Activated CD8-positive, alpha-beta memory T cell treated with anti-CD3 and anti-CD28 coated beads for 36 hours (primary cell): Measurements from ENCODE around the gene C20orf96. TPM values are rescaled to one million over a fixed set of nuclear protein-coding genes. Genes with fewer than 3 reads are reported as not detected.

Experiments used
- CTCF ChIA-PET: fragments of 350-600 bp; sonication (Branson Sonifier 250); formaldehyde crosslinking; loops from one replicate; lab custom pipeline; 2021; ENCODE audit warnings: antibody characterized with exemption; lab: Charles Lee
- POLR2A ChIA-PET: fragments of 350-600 bp; sonication (Branson Sonifier 250); formaldehyde crosslinking; loops from one replicate; lab custom pipeline; 2021; ENCODE audit warnings: antibody characterized with exemption; lab: Charles Lee
- total RNA-seq, 2 experiments: library from RNA; stranded (reverse); gene quantifications; one replicate each; pipeline ENCODE4 v1.2.3, GENCODE V29; 2021

C20orf96 gene
- total RNA-seq, 2 experiments from 2014 or later = 4.9 to 5.6 TPM

DNA sequence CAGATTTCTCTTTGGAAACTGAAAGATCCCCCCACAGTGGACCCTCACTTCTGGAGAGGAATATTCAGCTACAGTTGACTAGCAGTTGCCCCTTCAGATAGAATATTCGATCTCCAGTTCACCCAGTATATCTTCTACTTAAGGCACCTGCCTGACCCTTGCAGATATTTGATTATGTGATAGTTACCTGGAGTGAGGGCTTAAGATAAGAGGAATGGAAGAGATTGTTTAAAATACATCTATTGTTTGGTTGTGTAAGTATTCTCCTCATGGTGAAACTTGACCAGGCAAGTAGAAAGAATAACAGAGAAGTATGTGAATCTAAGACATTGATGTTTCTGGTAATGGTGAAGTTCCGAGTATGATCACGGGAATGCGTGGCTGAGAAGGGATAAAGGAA lies 5.3 kb upstream of the C20orf96 start:
- ChIA-PET CTCF (no interaction called here), POLR2A (interaction anchor here (0.6 to 2.9 kb wide), 2 partner anchors 28 to 84 kb away, joined by 5 to 19 read pairs; partner anchors contain the start of gene SOX12)

DNA sequence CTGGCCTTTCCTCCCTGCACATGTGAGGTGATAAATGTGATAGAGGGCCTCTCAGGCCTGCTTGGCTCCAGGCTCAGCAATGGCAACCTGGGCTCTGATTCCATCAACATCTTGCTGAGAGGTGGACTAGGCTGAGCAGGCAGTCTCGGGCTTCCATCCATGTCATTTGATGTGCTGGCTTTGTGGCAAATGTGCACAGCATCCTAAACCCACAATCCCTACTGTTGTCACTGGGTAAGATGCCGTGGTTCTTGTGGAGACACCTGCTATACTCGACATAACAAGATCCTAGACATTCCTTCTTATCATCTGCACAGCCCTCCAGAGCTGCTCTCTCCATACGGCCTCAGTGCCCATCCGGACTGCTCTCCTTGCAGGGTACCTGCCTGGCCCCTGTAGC lies 4.1 kb upstream of the C20orf96 start:
- POLR2A ChIA-PET = interaction anchor here (0.6 kb wide), 1 partner anchor 31 kb away, joined by 3 read pairs; the partner anchor contains the start of gene SOX12

DNA sequence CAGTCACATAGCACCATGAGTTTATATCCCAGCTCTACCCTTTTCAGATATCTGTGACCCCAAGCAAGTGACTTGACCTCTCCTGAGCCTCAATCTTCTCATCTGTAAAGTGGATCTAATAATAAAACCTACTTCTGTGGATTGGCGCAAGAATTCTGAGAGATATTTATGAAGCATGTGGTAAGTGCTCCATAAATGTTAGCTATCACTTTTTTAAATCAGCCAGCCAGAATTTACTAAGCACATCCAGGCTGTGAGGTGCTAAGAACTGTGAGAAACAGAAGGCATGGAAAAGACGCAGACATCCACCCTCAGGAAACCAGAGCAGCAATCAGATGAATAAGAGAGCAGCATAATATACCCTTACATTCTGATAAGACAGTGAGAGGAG lies 862 bp downstream of the C20orf96 start:
- ChIA-PET CTCF (interaction anchor here (0.7 kb wide), 1 partner anchor 23 kb away, joined by 3 read pairs; no protein-coding TSS in a partner anchor), POLR2A (interaction anchor here (0.5 kb wide), 1 partner anchor 170 kb away, joined by 3 read pairs; no protein-coding TSS in a partner anchor)

More for the DNA sequence above, 4.1 kb upstream of the C20orf96 start:
- CTCF ChIA-PET = interaction anchor here (0.6 to 1.1 kb wide), 2 partner anchors 35 to 158 kb away, joined by 3 read pairs; no protein-coding TSS in a partner anchor

DNA sequence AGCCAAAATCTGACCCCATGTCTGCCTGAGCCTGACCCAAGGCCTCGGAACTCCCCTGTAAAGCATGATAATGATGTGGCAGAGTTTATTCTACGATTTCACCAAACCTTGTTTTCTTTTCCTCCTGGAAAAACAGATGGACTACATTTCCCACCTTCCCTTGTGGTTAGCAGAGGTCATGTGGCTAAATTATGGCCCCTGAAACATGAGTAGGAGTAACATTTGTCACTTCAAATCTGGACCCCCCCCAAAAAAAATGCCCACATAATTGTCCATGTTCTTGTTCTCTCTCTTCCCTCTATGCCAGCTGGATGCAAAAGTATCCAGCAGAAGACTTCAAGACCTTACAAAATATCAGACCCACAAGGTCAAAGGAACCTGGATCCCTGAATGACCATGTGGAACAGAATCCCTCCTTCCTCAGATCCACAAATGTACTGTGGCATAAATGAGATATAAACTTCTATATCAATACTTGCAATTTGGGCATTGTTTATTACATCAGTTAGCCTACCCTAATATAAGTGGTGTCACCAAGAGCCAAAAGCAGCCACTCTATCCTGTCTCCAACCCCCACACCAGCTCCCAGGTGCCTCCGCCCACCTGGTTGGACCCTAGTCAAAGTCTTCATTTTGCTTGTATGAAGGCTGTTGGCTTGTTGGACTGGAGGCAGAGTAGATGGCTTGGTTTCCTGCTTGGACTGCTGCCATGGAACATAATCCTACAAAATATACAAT lies 1.4 kb downstream of the C20orf96 start:
- ChIA-PET POLR2A (interaction anchor here (0.5 kb wide), 1 partner anchor 171 kb away, joined by 3 read pairs; no protein-coding TSS in a partner anchor), CTCF (interaction anchor here (0.7 kb wide), 1 partner anchor 22 kb away, joined by 3 read pairs; no protein-coding TSS in a partner anchor)

DNA sequence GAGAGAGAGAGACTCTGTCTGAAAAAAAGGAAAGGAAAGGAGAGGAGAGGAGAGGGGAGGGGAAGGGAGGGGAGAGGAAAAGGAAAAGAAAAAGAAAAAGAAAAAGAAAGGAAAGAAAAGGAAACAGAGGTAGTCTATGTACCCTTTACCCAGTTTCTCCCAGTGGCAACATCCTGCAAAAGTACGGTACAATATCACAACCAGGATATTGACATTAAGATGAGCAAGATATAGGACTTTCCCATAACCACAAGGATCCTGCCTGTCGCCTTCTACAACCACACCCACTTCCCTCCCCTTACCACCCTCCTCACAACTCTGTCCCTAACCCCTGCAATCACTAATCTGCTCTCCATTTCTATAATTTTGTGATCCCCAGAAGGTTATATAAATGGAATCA lies 4.0 kb downstream of the C20orf96 start:
- ChIA-PET POLR2A (no interaction called here), CTCF (no interaction called here)

DNA sequence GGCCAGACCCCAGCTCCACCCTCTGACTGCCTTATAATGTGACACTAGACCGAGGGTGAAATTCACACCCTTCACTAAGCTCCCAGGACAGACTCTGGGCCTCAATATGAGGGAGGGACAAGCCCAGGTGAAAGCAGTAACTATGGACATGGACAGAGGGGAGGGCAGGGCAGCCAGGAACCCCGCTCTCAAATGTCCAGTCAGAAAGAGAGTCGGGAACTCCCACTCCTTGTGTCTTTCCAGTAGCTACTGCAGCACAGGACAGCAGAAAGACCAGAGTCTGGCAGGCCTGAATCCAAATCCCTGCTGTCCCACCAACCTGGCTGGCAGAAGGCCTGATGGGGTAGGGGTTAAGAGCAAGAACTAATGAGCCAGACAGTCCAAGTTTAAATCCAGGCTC lies 6.4 kb downstream of the C20orf96 start:
- ChIA-PET POLR2A (no interaction called here), CTCF (no interaction called here)

DNA sequence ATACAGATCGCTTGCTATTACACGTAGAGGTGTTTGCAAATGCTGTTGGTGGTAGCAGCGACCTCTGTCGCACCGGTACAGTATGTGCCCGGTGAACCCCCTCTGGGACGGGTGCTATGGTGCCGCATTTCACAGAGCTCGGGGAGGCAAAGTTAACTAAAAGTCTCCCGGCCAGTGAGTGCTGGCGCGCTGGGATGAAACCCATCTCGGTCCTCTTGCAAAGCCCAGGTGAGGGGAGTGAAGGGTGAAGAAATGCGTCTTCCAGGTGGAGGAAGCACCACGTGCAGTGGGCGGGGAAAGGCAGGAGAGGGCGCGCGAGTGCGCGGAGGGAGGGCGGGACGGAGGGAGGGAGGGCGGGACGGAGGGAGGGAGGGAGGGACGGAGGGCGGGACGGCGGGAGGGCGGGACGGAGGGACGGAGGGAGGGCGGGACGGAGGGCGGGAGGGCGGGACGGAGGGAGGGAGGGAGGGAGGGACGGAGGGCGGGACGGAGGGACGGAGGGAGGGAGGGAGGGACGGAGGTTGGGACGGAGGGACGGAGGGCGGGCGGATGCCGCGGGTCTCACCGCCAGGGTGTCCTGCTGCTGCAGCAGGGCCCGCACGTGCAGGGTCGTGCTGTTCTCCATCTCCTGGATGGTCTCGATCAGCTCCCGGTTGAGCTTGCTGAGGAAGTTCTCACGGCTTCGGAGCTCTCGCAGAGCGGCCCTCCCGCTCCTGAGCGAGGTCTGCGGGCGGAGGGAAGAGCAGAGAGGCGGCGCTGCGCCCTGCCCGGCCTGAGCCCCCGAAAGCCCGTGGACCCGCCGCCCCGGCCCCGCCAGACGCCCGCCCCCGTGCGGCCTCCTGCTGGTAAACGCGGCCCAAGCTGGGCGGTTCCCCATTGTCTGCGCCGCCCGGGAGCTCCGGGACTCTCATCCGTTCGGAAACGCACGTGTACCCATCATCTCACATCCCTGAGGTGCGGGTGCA lies 11.7 kb downstream of the C20orf96 start:
- POLR2A ChIA-PET = no interaction called here
- CTCF ChIA-PET = interaction anchor here (1.4 to 1.6 kb wide), 2 partner anchors 12 to 21 kb away, joined by 3 to 8 read pairs; no protein-coding TSS in a partner anchor

DNA sequence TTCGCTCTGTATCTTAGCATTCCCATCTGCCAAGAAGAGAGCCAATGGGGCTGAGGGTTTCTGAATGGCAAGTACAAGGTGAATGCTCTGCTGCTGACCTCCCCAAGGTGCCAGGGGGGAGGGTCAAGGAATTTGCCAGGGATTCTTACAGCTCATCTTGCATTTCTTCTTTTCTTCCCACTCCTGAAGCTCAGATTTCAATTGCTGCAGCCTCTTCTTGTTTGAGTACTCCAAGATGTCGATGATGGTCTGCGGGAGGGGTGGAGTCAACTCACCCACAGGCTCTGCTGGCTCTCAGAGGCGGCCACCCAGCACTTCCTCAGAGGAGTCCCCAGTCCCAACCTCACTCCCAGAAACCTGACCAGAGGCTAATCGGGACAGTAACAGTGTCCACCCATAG lies 12.4 kb downstream of the C20orf96 start:
- CTCF ChIA-PET = interaction anchor here (1.6 kb wide), 1 partner anchor 11 kb away, joined by 8 read pairs; no protein-coding TSS in a partner anchor
- POLR2A ChIA-PET = no interaction called here

DNA sequence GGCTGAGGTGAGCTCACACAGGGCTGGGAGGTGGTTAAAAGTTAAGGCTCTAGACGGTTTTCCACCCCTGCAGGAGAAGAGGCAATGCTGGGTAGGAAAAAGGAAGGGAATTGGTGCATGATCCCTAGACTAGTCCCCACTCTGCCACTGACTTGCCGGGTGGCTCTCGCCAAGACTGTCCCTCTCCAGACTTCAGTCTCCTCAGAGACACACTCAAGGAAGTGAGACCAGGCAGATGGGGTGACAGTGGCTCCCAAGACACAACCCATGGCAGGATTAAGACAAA lies 13.1 kb downstream of the C20orf96 start:
- CTCF ChIA-PET = interaction anchor here (1.6 kb wide), 1 partner anchor 10 kb away, joined by 8 read pairs; no protein-coding TSS in a partner anchor
- POLR2A ChIA-PET = no interaction called here

DNA sequence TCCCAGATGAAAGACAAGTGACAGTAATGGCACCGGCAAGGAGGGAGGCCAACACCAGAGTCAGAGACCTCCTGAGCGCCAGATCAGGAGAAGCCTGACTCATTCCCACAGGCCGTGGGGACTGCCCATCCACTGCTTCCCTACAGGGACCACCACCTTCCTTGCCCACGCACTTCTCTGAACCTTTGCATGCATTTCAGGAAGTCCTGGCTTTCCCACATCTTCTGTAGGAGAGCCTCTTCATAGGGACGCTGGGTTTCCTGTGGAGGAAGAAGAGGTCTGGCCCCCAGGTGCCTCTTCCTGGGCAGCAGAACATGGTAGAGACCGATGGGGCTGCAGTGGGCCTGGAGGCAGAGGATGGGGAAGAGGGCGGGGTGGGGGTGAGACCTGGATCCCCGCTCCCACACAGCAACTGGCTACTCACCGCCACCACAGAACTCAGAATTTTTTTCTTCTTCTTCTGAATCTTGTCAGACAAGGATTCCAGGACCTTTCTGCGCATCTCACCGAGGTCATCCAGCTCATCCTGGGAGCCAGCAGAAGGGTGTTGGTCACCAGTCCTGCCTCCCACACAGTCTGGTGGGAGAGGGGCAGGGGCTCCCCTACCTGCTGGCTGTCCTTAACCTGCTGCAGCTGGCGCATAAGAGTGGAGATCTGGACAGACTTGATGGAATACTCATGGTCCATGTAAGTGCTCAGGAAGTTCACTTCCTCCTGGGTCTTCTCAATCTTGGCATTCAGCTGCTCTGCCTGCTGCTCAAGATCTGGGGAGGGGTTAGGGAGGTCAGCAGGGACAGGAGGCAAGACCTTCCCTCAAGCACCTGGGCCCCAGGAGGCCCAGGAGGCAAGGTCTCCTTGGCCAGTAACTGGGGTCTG lies 13.7 kb downstream of the C20orf96 start:
- CTCF ChIA-PET = no interaction called here
- POLR2A ChIA-PET = no interaction called here

DNA sequence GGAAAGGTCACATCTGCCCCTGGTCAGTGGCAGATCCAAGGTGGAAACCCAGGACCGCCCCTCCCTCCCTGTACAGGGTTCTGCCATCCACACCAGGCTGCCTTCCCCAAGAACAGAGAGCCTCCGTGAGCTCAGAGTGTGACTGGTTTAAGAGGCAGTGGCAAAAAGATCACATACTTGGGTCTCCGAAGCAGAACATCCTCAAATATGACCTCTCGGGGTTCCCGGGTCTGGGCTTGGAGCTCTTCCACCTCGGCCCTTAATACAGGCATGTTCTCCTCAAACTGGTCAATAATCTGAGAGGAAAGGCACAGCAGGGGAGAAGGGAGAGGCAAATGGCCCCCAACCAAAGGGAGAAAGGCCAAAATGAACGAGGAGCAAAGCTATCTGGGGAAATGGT lies 14.8 kb downstream of the C20orf96 start:
- POLR2A ChIA-PET = no interaction called here
- CTCF ChIA-PET = no interaction called here

DNA sequence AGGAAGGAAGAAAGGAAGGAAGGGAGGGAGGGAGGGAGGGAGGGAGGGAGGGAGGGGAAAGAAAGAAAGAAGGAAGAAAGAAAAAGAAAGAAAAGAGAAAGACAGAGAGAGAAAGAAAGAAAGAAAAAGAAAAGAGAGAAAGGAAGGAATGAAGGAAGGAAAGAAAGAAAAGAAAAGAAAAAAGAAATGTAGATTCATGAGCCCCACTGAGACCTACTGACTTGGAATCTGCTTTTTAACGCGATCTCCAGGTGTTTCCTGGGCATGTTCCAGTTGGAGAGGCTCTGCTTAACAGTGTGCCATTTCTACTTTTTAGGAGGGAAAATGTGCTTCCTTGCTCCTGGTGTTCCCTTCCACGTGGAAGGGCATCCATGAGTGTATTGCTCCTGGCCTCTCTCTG lies 16.7 kb downstream of the C20orf96 start:
- ChIA-PET CTCF (no interaction called here), POLR2A (no interaction called here)

DNA sequence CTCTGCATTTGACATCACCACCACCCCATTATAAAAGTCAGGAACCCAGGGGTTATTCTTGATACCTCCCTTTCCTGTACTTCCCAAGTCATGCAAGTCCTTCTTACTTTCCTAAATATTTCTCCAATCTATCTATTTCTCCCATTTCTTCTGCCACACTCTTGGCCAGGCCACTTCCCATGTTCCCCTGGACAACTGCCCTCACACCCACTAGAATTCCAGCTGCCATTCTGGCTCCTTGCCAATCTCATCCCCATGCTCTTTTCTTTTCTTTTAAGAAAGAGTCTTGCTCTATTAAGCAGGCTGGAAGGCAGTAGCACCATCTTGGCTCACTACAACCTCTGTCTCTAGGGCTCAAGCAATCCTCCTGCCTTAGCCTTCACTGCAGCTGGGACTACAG lies 17.8 kb downstream of the C20orf96 start:
- POLR2A ChIA-PET = no interaction called here
- CTCF ChIA-PET = no interaction called here

DNA sequence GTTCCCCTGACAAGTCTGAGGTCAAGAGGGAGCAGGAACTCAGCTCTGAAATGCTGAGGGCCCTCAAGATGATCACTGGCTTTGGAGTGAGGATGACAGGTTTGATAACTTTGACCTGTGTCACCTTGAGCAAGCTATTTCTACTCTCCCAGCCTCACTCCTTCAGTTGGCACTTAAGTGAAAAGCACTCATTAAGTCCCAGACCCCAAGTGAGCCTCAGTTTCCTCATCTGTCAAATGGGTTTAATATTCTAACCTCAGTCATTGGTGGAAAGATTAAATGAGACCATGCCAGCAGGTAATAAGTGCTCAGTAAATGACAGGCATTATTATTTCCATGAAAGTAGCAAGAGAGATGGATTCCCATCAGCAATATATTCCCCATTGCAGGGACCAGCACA lies 19.0 kb downstream of the C20orf96 start:
- CTCF ChIA-PET = no interaction called here
- POLR2A ChIA-PET = no interaction called here

DNA sequence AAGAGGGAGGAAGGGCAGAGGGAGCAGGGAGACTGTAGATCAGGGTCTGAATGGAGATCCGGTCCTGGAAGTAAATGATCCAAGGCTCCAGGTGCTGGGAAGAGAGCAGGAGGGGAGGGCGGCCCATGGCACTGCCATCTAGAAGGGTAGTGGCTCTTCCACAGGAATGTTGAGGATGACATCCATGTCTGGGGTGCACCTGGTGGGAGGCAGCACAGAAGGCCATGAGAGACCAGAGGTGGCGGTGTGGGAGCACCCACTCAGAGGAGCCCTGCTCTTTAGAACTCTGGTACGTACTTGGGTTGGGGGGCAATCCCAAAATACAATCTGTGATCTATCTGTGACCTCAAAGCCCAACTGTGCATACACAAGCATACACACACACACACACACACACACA lies 19.5 kb downstream of the C20orf96 start:
- ChIA-PET CTCF (no interaction called here), POLR2A (no interaction called here)

DNA sequence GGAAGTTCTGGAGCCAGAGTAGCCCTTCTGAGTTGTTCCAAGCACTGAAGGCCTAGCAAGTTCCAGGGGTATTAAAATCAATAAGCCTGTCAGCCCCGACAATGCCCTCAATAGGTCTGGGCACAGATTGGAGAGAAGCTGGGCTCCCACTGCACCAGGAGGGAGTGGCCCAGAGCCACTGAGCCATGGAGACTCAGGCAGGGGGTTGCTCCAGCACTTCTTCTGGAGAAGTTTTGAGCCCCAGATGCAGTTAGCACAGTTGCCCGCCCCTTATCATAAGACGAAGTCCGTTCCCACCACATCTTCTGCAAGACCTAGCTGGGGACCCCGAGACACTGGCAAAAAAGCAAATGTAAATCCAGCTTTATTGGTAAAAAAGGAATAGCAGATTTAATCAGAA lies 20.0 kb downstream of the C20orf96 start:
- CTCF ChIA-PET = no interaction called here

DNA sequence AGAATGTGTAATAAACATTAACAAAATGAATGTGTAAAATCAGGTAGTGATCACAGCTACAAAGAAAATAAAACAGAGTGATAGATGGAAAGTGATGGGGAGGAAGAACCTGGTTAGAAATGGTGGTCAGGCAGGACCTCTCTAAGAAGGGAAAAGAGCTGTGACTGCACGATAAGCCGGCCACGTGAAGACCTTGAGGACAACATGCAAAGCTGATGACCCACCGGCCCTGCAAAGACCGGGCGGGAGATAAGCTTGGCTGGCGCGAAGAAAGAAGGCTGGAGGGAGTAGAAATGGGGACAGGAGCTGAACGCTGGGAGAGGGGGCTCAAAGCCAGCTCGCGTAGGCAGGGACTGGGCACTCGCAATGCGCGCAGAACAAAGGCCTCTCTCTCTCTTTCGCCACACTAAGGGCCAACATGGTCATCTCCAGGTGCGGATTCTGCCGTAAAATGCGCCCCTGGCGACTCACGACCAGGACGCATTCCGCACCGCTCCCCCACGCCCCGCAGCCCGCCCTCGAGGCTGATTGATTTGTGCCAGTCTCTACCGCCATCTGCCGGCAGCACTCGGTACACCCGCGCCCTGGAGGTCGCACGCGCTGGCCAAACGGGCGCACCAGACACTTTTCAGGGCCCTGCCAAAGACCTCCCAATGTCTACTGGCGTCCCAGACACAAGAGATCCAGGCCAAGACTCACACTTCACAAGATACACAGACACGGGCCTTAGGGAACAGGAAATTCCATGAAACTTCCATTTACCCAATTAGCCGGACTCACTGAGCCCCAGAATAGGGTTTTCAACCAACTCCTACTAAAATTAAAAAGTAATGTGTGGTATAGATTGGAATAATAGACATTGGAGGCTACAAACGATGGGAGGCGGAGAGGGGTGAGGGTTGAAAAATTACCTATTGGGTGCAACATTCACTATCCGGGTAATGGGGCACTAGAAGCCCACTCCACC lies 23.7 kb downstream of the C20orf96 start:
- ChIA-PET POLR2A (interaction anchor here (1.2 kb wide), 1 partner anchor 80 kb away, joined by 3 read pairs; the partner anchor contains the start of gene NRSN2), CTCF (interaction anchor here (0.8 to 6.1 kb wide), 10 partner anchors 11 to 64 kb away, joined by 3 to 26 read pairs (median 3); no protein-coding TSS in a partner anchor)

More for the DNA sequence above, 20.0 kb downstream of the C20orf96 start:
- POLR2A ChIA-PET = no interaction called here

DNA sequence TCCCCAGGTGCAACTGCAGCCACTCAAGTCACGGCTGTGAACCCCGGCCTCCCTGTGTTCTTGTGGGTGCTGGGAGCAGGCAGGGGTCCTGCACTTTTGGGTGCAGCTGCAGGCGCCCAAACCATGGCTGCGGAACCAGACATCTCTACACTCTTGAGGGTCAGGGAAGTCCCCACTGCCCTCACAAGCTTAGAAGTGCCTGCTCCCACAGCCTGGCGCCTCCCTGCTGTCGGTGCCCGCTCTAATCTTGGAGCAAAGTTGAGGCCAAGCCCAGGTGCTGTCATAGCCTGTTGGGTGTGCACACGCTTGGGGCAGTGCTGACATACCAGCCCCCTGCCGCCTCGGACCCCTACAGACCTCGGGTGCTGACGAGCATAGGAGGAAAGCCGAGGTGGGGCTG lies 26.8 kb downstream of the C20orf96 start:
- CTCF ChIA-PET = interaction anchor here (6.1 kb wide), 1 partner anchor 67 kb away, joined by 26 read pairs; no protein-coding TSS in a partner anchor
- POLR2A ChIA-PET = no interaction called here
